ENCODE data around the gene CDK5.

The CDK5 gene

DNA sequence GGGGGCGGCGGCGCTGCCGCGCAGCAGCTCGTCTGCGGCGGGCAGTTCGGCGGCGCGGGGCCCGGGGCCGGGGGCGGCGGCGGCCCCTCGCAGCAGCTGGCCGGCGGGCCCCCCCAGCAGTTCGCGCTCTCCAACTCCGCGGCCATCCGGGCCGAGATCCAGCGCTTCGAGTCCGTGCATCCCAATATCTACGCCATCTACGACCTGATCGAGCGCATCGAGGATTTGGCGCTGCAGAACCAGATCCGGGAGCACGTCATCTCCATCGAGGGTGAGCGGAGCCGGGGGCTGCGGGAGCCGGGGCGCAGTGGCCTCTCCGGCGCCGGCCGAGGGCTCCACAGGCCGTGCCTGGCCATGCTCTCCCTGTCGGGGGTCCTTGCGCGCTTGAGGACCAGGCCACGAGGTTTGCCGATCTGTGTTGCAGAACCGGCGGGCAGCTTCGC, 29.1 kb upstream of the CDK5 start:
- DNase-seq (ENCODE audit: low read depth in 3 of 3): no peak

- no peak for DNase-seq (ENCODE audit: low read depth in 3 of 3)
Observed at GRCh38 chr7:151085691-151086620, 28.3 kb upstream of the CDK5 start, which contains the start of gene AGAP3. TSS of gene AGAP3 (plus strand) at chr7:151086475. CDS start at chr7:151086742, 267 bp downstream.

- DNase-seq (ENCODE audit: low read depth in 3 of 3): no peak
Observed at GRCh38 chr7:151085329-151085690, 27.6 kb upstream of the CDK5 start.

DNA sequence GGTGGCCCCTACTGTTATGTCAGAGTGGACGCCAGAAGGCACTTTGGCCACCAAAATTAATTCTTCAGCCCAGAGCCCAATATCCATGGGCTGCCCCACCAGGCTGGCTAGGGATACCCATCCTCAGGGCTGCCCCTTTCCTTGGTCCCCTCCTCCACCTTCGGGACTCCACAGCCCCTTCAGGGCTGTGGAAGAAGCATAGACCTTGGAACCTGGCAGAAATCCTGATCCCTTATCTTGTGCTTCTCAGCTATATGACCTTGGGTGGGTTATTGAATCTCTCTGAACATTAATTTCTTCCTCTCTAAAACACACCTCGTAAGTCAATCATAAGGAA, 26.1 kb upstream of the CDK5 start:
- DNase-seq (ENCODE audit: low read depth in 3 of 3): no peak

DNA sequence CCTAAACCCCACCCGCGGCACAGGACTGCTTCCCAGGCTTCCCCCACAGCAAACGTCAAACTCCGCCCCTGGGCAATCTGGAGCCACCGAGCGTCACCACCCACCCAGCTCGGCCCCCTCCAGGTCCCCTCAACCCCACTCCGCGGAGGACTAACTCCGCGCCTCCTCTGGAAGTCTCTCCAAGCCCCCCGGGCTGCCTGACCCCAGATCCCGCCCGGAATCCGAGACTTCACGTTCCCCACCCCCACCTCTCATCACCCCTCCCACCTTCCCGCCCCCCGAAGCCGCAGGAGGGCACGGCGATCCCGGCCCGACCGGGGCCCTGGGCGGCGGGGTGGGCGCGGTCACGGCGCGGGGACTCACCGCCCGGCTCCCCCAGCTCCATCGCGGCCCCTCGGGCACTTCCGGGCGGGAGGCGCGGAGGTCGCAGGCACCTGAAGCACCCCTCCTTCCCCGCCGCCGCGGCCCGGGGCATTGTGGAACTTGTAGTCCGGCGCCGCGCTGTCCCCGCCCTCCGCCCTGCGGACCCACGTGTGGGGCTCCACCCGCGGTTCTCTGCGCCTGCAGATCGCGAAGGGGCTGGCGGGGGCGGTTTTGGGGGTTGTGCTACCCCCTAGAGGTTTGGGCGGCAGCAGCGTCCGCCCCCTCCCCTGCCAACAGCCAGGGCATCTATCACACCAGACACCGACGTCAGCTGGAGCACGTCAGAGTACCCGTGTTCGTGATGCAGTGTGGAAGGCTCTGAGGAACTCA, 25.6 kb upstream of the CDK5 start, which contains the start of gene TMUB1:
Gene TMUB1, minus strand, starts transcription at position 423 of the 753 bp plus-strand sequence. CDS start 930 bp downstream, outside the sequence.
- peak; percentile 61 to 75 (median 68) for DNase-seq (ENCODE audit: low read depth in 3 of 3)

- DNase-seq (ENCODE audit: low read depth in 3 of 3): no peak
Observed at GRCh38 chr7:151082141-151083070, 24.7 kb upstream of the CDK5 start.

GRCh38 chr7:151081170-151082101, 23.7 kb upstream of the CDK5 start:
- DNase-seq (ENCODE audit: low read depth in 3 of 3): no peak

DNA sequence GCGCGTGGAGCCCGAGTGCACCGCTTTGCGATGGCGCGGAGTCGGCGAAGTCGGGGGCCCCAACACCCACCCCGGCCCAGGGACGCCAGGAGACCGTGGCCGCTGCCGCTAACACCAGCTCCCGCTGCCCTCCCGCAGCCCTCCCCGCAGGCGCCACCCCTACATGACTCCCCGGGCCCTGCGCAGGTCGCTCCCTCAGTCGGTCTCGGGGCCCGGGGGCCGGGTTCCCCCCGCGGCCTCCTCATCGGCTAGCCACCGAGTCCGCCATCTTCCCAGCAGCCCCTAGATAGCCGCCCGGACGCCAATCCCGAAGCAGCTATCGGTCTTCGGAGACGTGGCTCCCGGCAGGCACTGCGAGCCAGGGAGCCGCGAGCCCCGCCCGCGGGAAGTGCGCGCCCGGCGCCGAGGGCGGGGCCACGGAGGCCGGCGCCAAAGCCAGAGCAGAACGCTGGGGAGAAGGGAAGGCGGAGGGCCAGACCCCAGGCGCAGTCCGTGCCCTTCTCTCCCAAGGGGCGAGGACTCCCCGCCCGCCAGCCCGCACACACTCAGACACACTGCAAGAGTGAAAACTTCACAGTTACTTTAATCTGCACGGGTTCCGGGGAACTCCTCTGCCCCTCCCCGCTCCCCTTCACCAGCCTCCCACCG, 22.9 kb upstream of the CDK5 start, which contains the start of gene FASTK:
Gene FASTK, minus strand, starts transcription at position 288 of the 648 bp plus-strand sequence. Its CDS starts 43 bp downstream, at position 245.
- DNase-seq (ENCODE audit: low read depth in 3 of 3): peak; percentile 78 to 83 (median 78)

GRCh38 chr7:151080067-151080521, 22.4 kb upstream of the CDK5 start:
- DNase-seq (ENCODE audit: low read depth in 3 of 3): no peak

GRCh38 chr7:151079199-151079910, 21.7 kb upstream of the CDK5 start:
- no peak for DNase-seq (ENCODE audit: low read depth in 3 of 3)

DNA sequence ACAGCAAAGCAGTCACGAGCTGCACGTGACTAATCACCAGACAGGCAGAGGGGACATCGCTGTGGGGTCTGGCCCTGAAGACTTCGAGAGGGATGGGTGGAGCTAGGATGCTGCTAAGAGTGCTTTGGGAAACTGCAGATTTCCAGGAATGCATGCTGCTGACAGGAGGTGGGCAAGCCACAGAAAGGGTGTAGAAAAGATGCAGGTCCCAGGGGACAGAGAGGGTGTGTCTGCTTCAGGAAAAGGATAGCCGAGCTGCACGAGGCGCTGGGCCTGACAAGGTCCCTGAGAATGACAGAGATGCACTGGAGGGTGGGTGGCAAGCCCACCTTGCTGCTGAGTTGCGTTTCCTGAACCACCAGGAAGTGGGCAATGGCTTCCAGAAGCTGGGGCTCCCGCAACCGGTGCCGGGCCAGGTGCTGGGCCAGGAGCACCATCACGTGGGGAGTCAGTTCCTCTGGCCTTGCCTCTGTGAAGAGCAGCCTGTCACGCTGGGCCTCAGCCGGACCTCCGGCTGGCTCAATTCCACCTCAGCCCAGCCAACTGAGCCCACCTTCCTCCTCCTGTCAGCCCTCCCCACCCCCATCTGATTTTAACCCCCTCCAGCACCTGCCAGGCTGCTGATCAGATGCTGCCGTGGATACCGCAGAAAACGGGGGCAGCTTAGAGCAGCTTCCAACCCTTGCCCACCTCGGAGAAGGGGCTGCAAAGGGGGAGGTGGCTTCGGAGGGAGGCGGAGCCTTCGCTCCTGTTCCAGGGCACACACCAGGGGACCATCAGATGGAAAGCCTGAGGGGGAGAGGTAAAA, 20.7 kb upstream of the CDK5 start:
- no peak for DNase-seq (ENCODE audit: low read depth in 3 of 3)

DNA sequence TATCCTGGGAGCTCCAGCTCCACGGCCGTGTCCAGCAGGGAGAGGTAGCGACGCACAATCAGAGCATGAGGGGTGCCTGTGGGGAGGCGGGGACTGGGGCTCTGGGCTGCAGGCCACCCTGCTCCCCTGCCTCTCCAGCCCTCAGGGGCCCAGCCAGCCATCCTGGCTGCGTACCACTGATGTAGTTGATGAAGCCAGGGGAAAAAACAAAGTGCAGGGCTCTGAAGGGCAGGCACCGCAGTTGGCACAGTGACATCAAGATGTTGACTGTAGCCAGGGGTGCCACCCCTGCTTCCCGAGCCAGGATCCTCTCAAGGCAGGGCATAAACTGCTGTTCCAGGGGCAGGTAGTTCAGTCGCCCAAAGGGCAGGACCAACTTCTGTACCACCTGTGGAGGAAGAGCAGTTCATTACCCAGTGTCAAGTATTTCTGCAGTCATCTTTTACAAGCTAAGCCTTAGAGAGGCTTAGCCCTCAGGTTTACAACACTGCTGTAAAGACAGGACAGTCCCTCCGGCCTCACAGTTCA, 20.1 kb upstream of the CDK5 start:
- DNase-seq (ENCODE audit: low read depth in 3 of 3): no peak

DNA sequence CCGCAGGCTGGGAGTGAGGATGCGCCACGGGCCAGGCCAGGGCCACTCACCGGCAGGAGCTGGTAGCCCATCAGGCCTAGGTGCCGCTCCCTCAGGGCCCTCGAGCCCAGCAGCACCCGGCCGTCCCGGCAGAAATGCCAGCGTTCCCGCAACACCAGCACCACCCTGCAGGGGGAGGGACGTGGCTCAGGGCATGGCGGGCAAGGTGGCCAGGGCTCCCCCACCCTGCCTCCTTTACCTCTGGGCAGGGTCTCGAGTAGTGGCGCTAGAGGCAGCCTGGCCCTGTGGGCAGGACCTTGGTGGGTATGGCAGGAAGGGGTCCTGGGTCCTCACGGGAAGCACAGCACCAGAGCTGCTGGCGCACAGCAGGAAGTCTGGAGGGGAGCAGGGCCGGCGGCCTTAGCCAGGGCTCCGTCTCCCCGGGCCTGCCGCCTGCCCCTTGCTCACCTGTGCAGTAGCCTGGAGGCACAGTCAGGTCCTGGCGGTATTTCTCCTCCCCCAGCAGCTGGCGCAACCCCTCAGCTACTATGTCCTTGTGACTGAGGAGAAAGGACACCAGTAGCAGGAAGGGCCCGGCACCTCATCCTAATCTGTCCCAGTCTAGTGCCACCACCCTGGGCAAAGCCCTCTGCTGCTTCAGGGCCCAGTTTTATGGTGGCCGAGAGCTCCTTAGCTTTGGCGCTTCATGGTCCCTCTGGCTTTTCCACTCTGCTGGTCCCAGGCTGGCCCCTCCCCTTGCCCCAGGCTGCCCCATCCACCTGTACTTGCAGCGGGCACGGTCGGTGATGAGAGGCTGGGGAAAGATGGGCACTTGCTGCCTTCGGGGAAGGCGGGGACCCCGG, 19.4 kb upstream of the CDK5 start:
- DNase-seq (ENCODE audit: low read depth in 3 of 3): no peak

- DNase-seq (ENCODE audit: low read depth in 3 of 3): no peak
Observed at GRCh38 chr7:151075978-151076426, 18.3 kb upstream of the CDK5 start.

GRCh38 chr7:151075662-151075971, 17.9 kb upstream of the CDK5 start:
- no peak for DNase-seq (ENCODE audit: low read depth in 3 of 3)

DNA sequence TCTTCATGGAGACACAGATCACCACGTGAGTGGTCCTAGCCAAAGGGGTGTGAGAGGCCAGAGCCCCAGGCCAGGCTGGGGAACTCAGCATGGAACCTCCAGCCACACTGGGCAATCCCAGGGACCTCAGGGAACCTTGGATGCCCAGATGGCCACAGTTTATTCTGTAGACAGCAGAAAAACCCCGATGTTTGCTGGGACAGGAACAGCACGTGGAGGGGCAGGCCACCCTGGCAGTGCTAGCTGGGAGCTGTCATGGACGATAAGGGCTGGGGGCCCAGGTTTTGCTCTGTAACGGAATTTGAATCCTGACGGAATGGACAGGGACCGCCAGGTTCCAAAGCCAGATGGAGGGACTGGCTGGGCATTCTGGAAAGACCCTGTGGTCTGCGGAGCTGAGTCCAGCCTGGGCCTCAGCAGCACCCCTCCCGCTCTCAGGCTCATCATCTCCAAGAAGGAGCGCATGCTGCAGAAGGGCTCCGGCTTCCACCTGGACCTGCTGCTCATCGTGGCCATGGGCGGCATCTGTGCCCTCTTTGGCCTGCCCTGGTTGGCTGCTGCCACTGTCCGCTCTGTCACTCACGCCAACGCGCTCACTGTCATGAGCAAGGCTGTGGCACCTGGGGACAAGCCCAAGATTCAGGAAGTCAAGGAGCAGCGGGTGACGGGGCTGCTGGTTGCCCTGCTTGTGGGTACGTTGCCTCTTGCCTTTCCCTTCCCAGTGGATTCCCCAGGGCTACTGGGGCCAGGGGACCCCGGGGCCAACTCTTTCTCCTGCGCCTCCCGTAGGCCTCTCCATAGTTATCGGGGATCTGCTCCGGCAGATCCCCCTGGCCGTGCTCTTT, 17.3 kb upstream of the CDK5 start:
- no peak for DNase-seq (ENCODE audit: low read depth in 3 of 3)
